Measurements from ENCODE around the gene KIAA1217. TPM values are rescaled to one million over a fixed set of nuclear protein-coding genes. Genes with fewer than 3 reads are reported as not detected.

KIAA1217 gene
- total RNA-seq, 1 experiment from 2014 or later = 23.4 TPM

GRCh38 chr10:24416248-24416647 lies 207.3 kb downstream of the KIAA1217 start:
- ATAC-seq = no peak
- ChIA-PET CTCF (no interaction called here), POLR2A (no interaction called here)
- Mint-ChIP-seq H3K9me3 (no peaks in the 10 kb centered on the region), H3K27ac (no peak overlapping the region), H3K4me3 (no peak overlapping the region), H3K36me3 (no peaks in the 10 kb centered on the region), H3K27me3 (ENCODE audit: low read depth) (no peaks in the 10 kb centered on the region), H3K4me1 (peaks cover 14% of the 10 kb centered on the region)
- TF ChIP-seq, protein P1, sequence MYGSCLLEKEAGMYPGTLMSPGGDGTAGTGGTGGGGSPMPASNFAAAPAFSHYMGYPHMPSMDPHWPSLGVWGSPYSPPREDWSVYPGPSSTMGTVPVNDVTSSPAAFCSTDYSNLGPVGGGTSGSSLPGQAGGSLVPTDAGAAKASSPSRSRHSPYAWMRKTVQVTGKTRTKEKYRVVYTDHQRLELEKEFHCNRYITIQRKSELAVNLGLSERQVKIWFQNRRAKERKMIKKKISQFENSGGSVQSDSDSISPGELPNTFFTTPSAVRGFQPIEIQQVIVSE (CRISPR knock-in tag; IDR thresholded peaks at IDR 0.05; ENCODE audit: borderline replicate concordance) = no peak
- TF ChIP-seq NFYB (CRISPR knock-in tag; conservative IDR thresholded peaks at IDR 0.05; ENCODE audit: low read depth) = no peak
- DNase-seq (ENCODE audit: low spot score) = no peak

GRCh38 chr10:24417053-24417452 lies 208.1 kb downstream of the KIAA1217 start:
- H3K27me3 Mint-ChIP-seq (ENCODE audit: low read depth) = no peaks in the 10 kb centered on the region
- H3K4me1 Mint-ChIP-seq = peaks cover 14% of the 10 kb centered on the region
- CTCF ChIA-PET = interaction anchor here (0.8 to 2.1 kb wide), 4 partner anchors 14 to 87 kb away, joined by 3 to 5 read pairs (median 3); no protein-coding TSS in a partner anchor
- H3K4me3 Mint-ChIP-seq = no peak overlapping the region
- ATAC-seq (no peak), DNase-seq (ENCODE audit: low spot score) (no peak)
- no peak overlapping the region for H3K27ac Mint-ChIP-seq
- H3K9me3 Mint-ChIP-seq = no peaks in the 10 kb centered on the region
- POLR2A ChIA-PET = no interaction called here
- H3K36me3 Mint-ChIP-seq = no peaks in the 10 kb centered on the region
- no peak for TF ChIP-seq TEAD4 (CRISPR knock-in tag; IDR thresholded peaks at IDR 0.05)

DNA sequence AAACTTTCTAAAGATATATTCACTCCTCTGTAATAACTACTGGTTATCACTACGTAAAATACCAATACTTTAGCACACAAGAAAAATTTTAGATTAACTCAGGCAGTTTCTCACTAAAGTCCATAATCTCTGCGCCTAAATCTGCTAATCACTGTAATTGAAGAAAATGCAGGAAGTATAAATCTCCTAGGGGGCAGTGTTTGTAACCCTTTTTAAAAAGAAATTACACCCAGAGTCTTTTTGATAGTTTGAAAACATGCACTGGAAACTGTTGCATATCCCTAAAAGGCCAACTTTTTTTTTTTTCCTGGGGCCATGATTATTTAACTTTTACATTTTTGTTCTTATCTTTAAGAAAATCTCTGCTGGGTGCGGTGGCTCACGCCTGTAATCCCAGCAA lies 209.6 kb downstream of the KIAA1217 start:
- no peak for DNase-seq (ENCODE audit: low spot score)
- Mint-ChIP-seq H3K36me3 (no peaks in the 10 kb centered on the region), H3K4me3 (no peak overlapping the region), H3K4me1 (peaks cover 14% of the 10 kb centered on the region), H3K27me3 (ENCODE audit: low read depth) (no peaks in the 10 kb centered on the region), H3K9me3 (no peaks in the 10 kb centered on the region), H3K27ac (no peak overlapping the region)
- POLR2A ChIA-PET = interaction anchor here (0.6 kb wide), 1 partner anchor 484 kb away, joined by 3 read pairs; no protein-coding TSS in a partner anchor
- CTCF ChIA-PET = interaction anchor here (1.0 to 2.1 kb wide), 4 partner anchors 10 to 99 kb away, joined by 3 to 5 read pairs (median 4); no protein-coding TSS in a partner anchor
- TF ChIP-seq ZBTB21 (CRISPR knock-in tag; IDR thresholded peaks at IDR 0.05; ENCODE audit: borderline replicate concordance) (no peak), ELF4 (CRISPR knock-in tag; IDR thresholded peaks at IDR 0.05; ENCODE audit: low read depth) (no peak), CREM (CRISPR knock-in tag; IDR thresholded peaks at IDR 0.05) (no peak), NFE2L1 (CRISPR knock-in tag; IDR thresholded peaks at IDR 0.05) (no peak), SMAD4 (CRISPR knock-in tag; IDR thresholded peaks at IDR 0.05) (no peak), ZNF232 (CRISPR knock-in tag; IDR thresholded peaks at IDR 0.05) (no peak), ERG (CRISPR knock-in tag; IDR thresholded peaks at IDR 0.05) (no peak), NFATC4 (CRISPR knock-in tag; IDR thresholded peaks at IDR 0.05) (no peak), SOX15 (CRISPR knock-in tag; IDR thresholded peaks at IDR 0.05) (no peak), FOXK1 (CRISPR knock-in tag; IDR thresholded peaks at IDR 0.05) (no peak), KAT7 (CRISPR knock-in tag; IDR thresholded peaks at IDR 0.05; ENCODE audit: borderline replicate concordance) (no peak), PREB (CRISPR knock-in tag; IDR thresholded peaks at IDR 0.05; ENCODE audit: borderline replicate concordance) (no peak)
- TF ChIP-seq, protein P2, sequence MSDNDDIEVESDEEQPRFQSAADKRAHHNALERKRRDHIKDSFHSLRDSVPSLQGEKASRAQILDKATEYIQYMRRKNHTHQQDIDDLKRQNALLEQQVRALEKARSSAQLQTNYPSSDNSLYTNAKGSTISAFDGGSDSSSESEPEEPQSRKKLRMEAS (CRISPR knock-in tag; IDR thresholded peaks at IDR 0.05) = no peak
- TF ChIP-seq, protein P3, sequence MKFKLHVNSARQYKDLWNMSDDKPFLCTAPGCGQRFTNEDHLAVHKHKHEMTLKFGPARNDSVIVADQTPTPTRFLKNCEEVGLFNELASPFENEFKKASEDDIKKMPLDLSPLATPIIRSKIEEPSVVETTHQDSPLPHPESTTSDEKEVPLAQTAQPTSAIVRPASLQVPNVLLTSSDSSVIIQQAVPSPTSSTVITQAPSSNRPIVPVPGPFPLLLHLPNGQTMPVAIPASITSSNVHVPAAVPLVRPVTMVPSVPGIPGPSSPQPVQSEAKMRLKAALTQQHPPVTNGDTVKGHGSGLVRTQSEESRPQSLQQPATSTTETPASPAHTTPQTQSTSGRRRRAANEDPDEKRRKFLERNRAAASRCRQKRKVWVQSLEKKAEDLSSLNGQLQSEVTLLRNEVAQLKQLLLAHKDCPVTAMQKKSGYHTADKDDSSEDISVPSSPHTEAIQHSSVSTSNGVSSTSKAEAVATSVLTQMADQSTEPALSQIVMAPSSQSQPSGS (CRISPR knock-in tag; IDR thresholded peaks at IDR 0.05; ENCODE audit: borderline replicate concordance, low read depth) = no peak
- TF ChIP-seq, protein P1 (CRISPR knock-in tag; IDR thresholded peaks at IDR 0.05; ENCODE audit: borderline replicate concordance) = no peak
- TF ChIP-seq, protein P4, sequence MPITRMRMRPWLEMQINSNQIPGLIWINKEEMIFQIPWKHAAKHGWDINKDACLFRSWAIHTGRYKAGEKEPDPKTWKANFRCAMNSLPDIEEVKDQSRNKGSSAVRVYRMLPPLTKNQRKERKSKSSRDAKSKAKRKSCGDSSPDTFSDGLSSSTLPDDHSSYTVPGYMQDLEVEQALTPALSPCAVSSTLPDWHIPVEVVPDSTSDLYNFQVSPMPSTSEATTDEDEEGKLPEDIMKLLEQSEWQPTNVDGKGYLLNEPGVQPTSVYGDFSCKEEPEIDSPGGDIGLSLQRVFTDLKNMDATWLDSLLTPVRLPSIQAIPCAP (CRISPR knock-in tag; IDR thresholded peaks at IDR 0.05) = no peak
- TF ChIP-seq, protein P5, sequence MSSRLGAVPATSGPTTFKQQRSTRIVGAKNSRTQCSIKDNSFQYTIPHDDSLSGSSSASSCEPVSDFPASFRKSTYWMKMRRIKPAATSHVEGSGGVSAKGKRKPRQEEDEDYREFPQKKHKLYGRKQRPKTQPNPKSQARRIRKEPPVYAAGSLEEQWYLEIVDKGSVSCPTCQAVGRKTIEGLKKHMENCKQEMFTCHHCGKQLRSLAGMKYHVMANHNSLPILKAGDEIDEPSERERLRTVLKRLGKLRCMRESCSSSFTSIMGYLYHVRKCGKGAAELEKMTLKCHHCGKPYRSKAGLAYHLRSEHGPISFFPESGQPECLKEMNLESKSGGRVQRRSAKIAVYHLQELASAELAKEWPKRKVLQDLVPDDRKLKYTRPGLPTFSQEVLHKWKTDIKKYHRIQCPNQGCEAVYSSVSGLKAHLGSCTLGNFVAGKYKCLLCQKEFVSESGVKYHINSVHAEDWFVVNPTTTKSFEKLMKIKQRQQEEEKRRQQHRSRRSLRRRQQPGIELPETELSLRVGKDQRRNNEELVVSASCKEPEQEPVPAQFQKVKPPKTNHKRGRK (CRISPR knock-in tag; IDR thresholded peaks at IDR 0.05; ENCODE audit: borderline replicate concordance) = no peak
- no peak for ATAC-seq
